ENCODE data around the gene NELFA. TPM values are rescaled to one million over a fixed set of nuclear protein-coding genes. Genes with fewer than 3 reads are reported as not detected.

Gene NELFA
- total RNA-seq, 6 donors from 2014 or later, result 16.7 to 43.0 (median 27.3) TPM

GRCh38 chr4:1973218-1973617 lies 35.6 kb downstream of the NELFA start:
- no peak for DNase-seq
- no peak for ATAC-seq (ENCODE audit: low FRiP score in 2 of 2)
- TF ChIP-seq POLR2A (IDR thresholded peaks at IDR 0.05) (no peak), EP300 (IDR thresholded peaks at IDR 0.05) (no peak), CTCF (IDR thresholded peaks at IDR 0.05) (no peak), POLR2AphosphoS5 (IDR thresholded peaks at IDR 0.05) (no peak)

GRCh38 chr4:1972414-1972813 lies 36.4 kb downstream of the NELFA start:
- H3K36me3 ChIP-seq, result peaks cover 4 to 62% (median 37%) of the 10 kb centered on the region in 4 donors
- DNase-seq, result no peak
- no peak overlapping the region for H3K4me3 ChIP-seq

More at GRCh38 chr4:1973218-1973617, 35.6 kb downstream of the NELFA start:
- no peaks in the 10 kb centered on the region for H3K27me3 ChIP-seq
- peaks cover 4 to 70% (median 41%) of the 10 kb centered on the region in 4 donors for H3K36me3 ChIP-seq
- whole genome bisulfite sequencing, 2 donors, result 95 to 96% methylated on average over 8 to 9 of the region's 12 CpGs
- no peak overlapping the region for H3K4me3 ChIP-seq
- no peak overlapping the region for H3K27ac ChIP-seq
- H3K4me1 ChIP-seq, result peaks cover 0 to 19% (median 8%) of the 10 kb centered on the region in 4 donors
- H3K9me3 ChIP-seq, result no peaks in the 10 kb centered on the region

GRCh38 chr4:1971456-1972200 lies 37.1 kb downstream of the NELFA start:
- no peak for DNase-seq
- TF ChIP-seq POLR2A (IDR thresholded peaks at IDR 0.05) (no peak), POLR2AphosphoS5 (IDR thresholded peaks at IDR 0.05) (no peak), CTCF (IDR thresholded peaks at IDR 0.05) (no peak), EP300 (IDR thresholded peaks at IDR 0.05) (no peak)
- Histone ChIP-seq H3K9me3 (no peaks in the 10 kb centered on the region), H3K4me3 (no peak overlapping the region), H3K27me3 (no peaks in the 10 kb centered on the region), H3K27ac (no peak overlapping the region), H3K36me3 (peaks cover 4 to 54% (median 29%) of the 10 kb centered on the region in 4 donors), H3K4me1 (peaks cover 0 to 19% (median 8%) of the 10 kb centered on the region in 4 donors)
- no peak for ATAC-seq (ENCODE audit: low FRiP score in 2 of 2)
- WGBS, 2 donors, result 95 to 98% methylated on average over 16 of the region's 16 CpGs

More at GRCh38 chr4:1972414-1972813, 36.4 kb downstream of the NELFA start:
- Histone ChIP-seq H3K27ac (no peak overlapping the region), H3K4me1 (peaks cover 0 to 19% (median 8%) of the 10 kb centered on the region in 4 donors), H3K27me3 (no peaks in the 10 kb centered on the region), H3K9me3 (no peaks in the 10 kb centered on the region)
- ATAC-seq (ENCODE audit: low FRiP score in 2 of 2), result no peak
- WGBS, 2 donors, result 94 to 98% methylated on average over 8 to 10 of the region's 10 CpGs
- TF ChIP-seq EP300 (IDR thresholded peaks at IDR 0.05) (no peak), POLR2AphosphoS5 (IDR thresholded peaks at IDR 0.05) (no peak), CTCF (IDR thresholded peaks at IDR 0.05) (no peak), POLR2A (IDR thresholded peaks at IDR 0.05) (no peak)

GRCh38 chr4:1970926-1971325 lies 37.8 kb downstream of the NELFA start:
- peaks cover 0 to 47% (median 23%) of the 10 kb centered on the region in 4 donors for H3K36me3 ChIP-seq
- H3K27me3 ChIP-seq, result no peaks in the 10 kb centered on the region
- no peak overlapping the region for H3K27ac ChIP-seq
- ATAC-seq (ENCODE audit: low FRiP score in 2 of 2) (no peak), DNase-seq (no peak)
- peaks cover 0 to 18% (median 8%) of the 10 kb centered on the region in 4 donors for H3K4me1 ChIP-seq
- no peak overlapping the region for H3K4me3 ChIP-seq
- WGBS, 2 donors, result 95 to 97% methylated on average over 6 of the region's 6 CpGs
- TF ChIP-seq POLR2A (IDR thresholded peaks at IDR 0.05), result no peak
- TF ChIP-seq POLR2AphosphoS5 (IDR thresholded peaks at IDR 0.05), result no peak
- TF ChIP-seq EP300 (IDR thresholded peaks at IDR 0.05), result no peak
- no peak for TF ChIP-seq CTCF (IDR thresholded peaks at IDR 0.05)
- H3K9me3 ChIP-seq, result no peaks in the 10 kb centered on the region
